ENCODE measurements around the gene CRYAB. TPM values are rescaled to one million over a fixed set of nuclear protein-coding genes. Genes with fewer than 3 reads are reported as not detected.

Gene CRYAB
- total and polyA plus RNA-seq, 3 donors from 2014 or later = 18.4 to 116 (median 20.6) TPM

DNA sequence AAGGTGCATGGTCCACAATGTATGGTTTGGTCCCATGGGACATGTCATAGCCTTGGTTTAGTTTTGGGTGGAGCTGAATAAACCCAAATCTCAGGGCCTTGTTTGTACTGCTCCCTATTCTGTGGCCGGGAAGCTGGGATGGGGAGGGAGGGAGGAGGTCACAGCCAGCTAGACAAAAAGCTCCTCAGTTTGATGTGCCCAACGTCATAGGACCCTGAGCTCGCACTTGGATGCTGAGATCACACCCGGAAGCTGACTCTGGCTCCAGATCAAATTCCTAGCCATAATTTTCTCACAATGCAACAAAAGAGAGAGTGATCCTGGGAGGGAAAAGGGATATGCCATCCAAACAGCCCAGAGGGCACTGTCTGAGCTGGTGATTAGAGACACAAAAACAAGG, 2.4 kb upstream of the CRYAB start:
- intact Hi-C loops (cut with DNase I; ENCODE audit: low total_unique reads) = no loop called here
- DNase-seq = peak; percentile 61

DNA sequence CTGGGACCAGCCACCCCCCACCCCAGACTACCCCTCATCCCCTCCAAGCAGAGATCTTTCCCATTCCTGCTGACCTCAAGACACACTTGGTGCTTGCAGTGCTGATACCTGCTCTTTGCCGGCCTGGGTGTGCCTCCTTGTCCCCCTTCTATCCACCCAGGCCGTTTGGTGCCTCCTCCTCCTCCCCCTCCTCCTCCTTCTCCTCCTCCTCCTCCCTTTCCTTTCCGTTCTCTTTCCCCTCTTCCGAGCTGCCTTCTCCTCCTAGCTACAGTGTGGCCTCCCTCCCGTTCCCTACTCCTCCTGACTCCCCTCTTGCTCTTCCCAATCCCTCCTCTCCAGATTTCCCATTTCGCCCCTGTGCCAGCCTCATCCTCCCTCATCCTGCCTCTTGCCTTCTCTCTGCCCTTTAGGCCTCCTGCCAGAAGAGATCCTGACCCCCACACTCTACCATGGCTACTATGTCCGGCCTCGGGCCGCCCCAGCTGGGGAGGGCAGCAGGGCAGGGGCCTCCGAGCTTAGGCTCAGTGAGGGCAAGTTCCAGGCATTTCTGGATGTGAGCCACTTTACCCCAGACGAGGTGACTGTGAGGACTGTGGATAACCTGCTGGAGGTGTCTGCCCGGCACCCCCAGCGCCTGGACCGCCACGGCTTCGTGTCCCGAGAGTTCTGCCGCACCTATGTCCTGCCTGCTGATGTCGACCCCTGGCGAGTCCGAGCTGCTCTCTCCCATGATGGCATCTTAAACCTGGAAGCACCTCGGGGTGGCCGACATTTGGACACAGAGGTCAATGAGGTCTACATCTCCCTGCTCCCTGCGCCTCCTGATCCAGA, 1.7 kb upstream of the CRYAB start:
- H3K4me1 ChIP-seq = peaks cover 21% of the 10 kb centered on the region
- H3K36me3 ChIP-seq (ENCODE audit: low read depth, missing control alignments) = no peaks in the 10 kb centered on the region
- peak overlapping the region; percentile 90 for H3K27ac ChIP-seq
- no peak for DNase-seq
- 16 to 54% methylated on average over 13 to 23 of the region's 24 CpGs for WGBS, 2 donors
- H3K27me3 ChIP-seq = no peaks in the 10 kb centered on the region
- peak overlapping the region; percentile 57 to 58 for H3K4me3 ChIP-seq
- no peaks in the 10 kb centered on the region for H3K9me3 ChIP-seq
- intact Hi-C loops (cut with DNase I; ENCODE audit: low total_unique reads) = no loop called here
- TF ChIP-seq POLR2A (IDR thresholded peaks at IDR 0.05) = no peak
- TF ChIP-seq, protein P1, sequence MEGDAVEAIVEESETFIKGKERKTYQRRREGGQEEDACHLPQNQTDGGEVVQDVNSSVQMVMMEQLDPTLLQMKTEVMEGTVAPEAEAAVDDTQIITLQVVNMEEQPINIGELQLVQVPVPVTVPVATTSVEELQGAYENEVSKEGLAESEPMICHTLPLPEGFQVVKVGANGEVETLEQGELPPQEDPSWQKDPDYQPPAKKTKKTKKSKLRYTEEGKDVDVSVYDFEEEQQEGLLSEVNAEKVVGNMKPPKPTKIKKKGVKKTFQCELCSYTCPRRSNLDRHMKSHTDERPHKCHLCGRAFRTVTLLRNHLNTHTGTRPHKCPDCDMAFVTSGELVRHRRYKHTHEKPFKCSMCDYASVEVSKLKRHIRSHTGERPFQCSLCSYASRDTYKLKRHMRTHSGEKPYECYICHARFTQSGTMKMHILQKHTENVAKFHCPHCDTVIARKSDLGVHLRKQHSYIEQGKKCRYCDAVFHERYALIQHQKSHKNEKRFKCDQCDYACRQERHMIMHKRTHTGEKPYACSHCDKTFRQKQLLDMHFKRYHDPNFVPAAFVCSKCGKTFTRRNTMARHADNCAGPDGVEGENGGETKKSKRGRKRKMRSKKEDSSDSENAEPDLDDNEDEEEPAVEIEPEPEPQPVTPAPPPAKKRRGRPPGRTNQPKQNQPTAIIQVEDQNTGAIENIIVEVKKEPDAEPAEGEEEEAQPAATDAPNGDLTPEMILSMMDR (IDR thresholded peaks at IDR 0.05) = no peak

More for the DNA sequence above, 2.4 kb upstream of the CRYAB start:
- H3K27me3 ChIP-seq = no peaks in the 10 kb centered on the region
- H3K4me1 ChIP-seq = peaks cover 21% of the 10 kb centered on the region
- TF ChIP-seq POLR2A (IDR thresholded peaks at IDR 0.05) = no peak
- TF ChIP-seq, protein P1 (IDR thresholded peaks at IDR 0.05) = no peak
- WGBS, 2 donors = 0 to 28% methylated on average over 1 to 4 of the region's 4 CpGs
- H3K27ac ChIP-seq = peak overlapping the region; percentile 90
- no peaks in the 10 kb centered on the region for H3K36me3 ChIP-seq (ENCODE audit: low read depth, missing control alignments)
- peak overlapping the region in 1 of 2 donors; percentile 58 for H3K4me3 ChIP-seq
- H3K9me3 ChIP-seq = no peaks in the 10 kb centered on the region

DNA sequence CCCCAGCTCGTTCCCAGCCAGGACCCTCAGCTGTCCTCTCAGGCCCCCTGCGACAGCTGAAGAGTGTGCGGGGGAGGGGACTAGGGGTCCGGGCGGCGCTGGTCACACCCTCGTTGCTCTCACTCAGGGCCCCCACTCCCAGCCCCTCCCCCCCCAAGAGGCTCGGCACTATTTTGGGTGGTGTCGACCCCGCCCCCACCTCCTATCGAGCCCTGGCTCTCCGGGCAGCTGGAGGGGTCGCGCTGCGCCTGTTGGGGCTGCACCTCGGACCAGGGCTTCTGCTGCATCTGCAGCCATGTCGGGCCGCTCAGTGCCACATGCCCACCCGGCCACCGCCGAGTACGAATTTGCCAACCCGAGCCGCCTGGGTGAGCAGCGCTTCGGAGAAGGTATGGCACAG, 965 bp upstream of the CRYAB start, which contains the start of gene HSPB2:
HSPB2 (plus strand) TSS at position 200 of the 400 bp plus-strand sequence; CDS start at position 296, 96 bp downstream.
- DNase-seq = no peak
- Histone ChIP-seq H3K27ac (peak within 1 kb of the TSS; percentile 90), H3K36me3 (ENCODE audit: low read depth, missing control alignments) (no peaks in the 10 kb centered on the region), H3K9me3 (no peaks in the 10 kb centered on the region), H3K4me3 (peak within 1 kb of the TSS; percentile 57 to 58), H3K27me3 (no peaks in the 10 kb centered on the region), H3K4me1 (peaks cover 21% of the 10 kb centered on the region)
- 0 to 4% methylated on average over 5 to 20 of the region's 26 CpGs for WGBS, 2 donors
- intact Hi-C loops (cut with DNase I; ENCODE audit: low total_unique reads) = no loop called here
- TF ChIP-seq POLR2A (IDR thresholded peaks at IDR 0.05) = no peak
- TF ChIP-seq, protein P1 (IDR thresholded peaks at IDR 0.05) = no peak

GRCh38 chr11:111910676-111911562, 651 bp downstream of the CRYAB start:
- no peak for DNase-seq
- Histone ChIP-seq H3K27me3 (no peaks in the 10 kb centered on the region), H3K4me1 (peaks cover 21% of the 10 kb centered on the region), H3K4me3 (no peak overlapping the region), H3K36me3 (ENCODE audit: low read depth, missing control alignments) (no peaks in the 10 kb centered on the region), H3K9me3 (no peaks in the 10 kb centered on the region), H3K27ac (peak overlapping the region; percentile 90)
- WGBS, 2 donors = 55 to 61% methylated on average over 9 of the region's 9 CpGs
- TF ChIP-seq, protein P1 (IDR thresholded peaks at IDR 0.05) = no peak
- TF ChIP-seq POLR2A (IDR thresholded peaks at IDR 0.05) = no peak
- intact Hi-C loops (cut with DNase I; ENCODE audit: low total_unique reads) = no loop called here

Data from testis (tissue), 3 donors.